Erythroblast (primary cell): ENCODE data around the gene GFRA1.

Experiments used
- DNase-seq, 2 experiments: peaks; one replicate each; lab custom pipeline; 2025; lab: John Stamatoyannopoulos, UW
- GATA1 ChIP-seq: IDR thresholded peaks from 2 replicates; pipeline ENCODE4 v1.6.1; 2011; ENCODE audit warnings: low read depth, mild to moderate bottlenecking, control low read depth, low read length, moderate library complexity
- POLR2A ChIP-seq: IDR thresholded peaks from 2 replicates; pipeline ENCODE4 v1.6.1; 2011; ENCODE audit warnings: mild to moderate bottlenecking, low read length

GFRA1 gene

GRCh38 chr10:116262678-116263077, 10.3 kb downstream of the GFRA1 start:
- TF ChIP-seq GATA1 (no peak), POLR2A (no peak)
- no peak for DNase-seq

- no peak for DNase-seq
- TF ChIP-seq POLR2A, result no peak
- TF ChIP-seq GATA1, result no peak
These were observed 12.4 kb downstream of the GFRA1 start for GRCh38 chr10:116260599-116260998.

GRCh38 chr10:116259638-116260037, 13.4 kb downstream of the GFRA1 start:
- TF ChIP-seq POLR2A, result no peak
- no peak for TF ChIP-seq GATA1
- DNase-seq, result no peak

GRCh38 chr10:116257785-116258184, 15.2 kb downstream of the GFRA1 start:
- no peak for DNase-seq
- no peak for TF ChIP-seq POLR2A
- no peak for TF ChIP-seq GATA1

GRCh38 chr10:116256752-116257259, 16.2 kb downstream of the GFRA1 start:
- no peak for DNase-seq
- no peak for TF ChIP-seq POLR2A
- TF ChIP-seq GATA1, result no peak

- no peak for TF ChIP-seq POLR2A
- no peak for TF ChIP-seq GATA1
- no peak for DNase-seq
These were observed 16.9 kb downstream of the GFRA1 start for GRCh38 chr10:116255886-116256751.

GRCh38 chr10:116254422-116255155, 18.4 kb downstream of the GFRA1 start:
- no peak for DNase-seq
- TF ChIP-seq POLR2A, result no peak
- no peak for TF ChIP-seq GATA1

GRCh38 chr10:116253716-116254115, 19.3 kb downstream of the GFRA1 start:
- no peak for DNase-seq
- no peak for TF ChIP-seq GATA1
- TF ChIP-seq POLR2A, result no peak

GRCh38 chr10:116251602-116252395, 21.2 kb downstream of the GFRA1 start:
- no peak for TF ChIP-seq POLR2A
- no peak for TF ChIP-seq GATA1
- no peak for DNase-seq

GRCh38 chr10:116247691-116248090, 25.3 kb downstream of the GFRA1 start:
- TF ChIP-seq POLR2A (no peak), GATA1 (no peak)

GRCh38 chr10:116246263-116246662, 26.7 kb downstream of the GFRA1 start:
- TF ChIP-seq GATA1 (no peak), POLR2A (no peak)
- DNase-seq, result no peak

More at GRCh38 chr10:116247691-116248090, 25.3 kb downstream of the GFRA1 start:
- DNase-seq, result no peak

GRCh38 chr10:116245156-116245555, 27.9 kb downstream of the GFRA1 start:
- TF ChIP-seq GATA1 (no peak), POLR2A (no peak)
- no peak for DNase-seq
